ENCODE measurements around the gene C19orf85.

C19orf85 gene

DNA sequence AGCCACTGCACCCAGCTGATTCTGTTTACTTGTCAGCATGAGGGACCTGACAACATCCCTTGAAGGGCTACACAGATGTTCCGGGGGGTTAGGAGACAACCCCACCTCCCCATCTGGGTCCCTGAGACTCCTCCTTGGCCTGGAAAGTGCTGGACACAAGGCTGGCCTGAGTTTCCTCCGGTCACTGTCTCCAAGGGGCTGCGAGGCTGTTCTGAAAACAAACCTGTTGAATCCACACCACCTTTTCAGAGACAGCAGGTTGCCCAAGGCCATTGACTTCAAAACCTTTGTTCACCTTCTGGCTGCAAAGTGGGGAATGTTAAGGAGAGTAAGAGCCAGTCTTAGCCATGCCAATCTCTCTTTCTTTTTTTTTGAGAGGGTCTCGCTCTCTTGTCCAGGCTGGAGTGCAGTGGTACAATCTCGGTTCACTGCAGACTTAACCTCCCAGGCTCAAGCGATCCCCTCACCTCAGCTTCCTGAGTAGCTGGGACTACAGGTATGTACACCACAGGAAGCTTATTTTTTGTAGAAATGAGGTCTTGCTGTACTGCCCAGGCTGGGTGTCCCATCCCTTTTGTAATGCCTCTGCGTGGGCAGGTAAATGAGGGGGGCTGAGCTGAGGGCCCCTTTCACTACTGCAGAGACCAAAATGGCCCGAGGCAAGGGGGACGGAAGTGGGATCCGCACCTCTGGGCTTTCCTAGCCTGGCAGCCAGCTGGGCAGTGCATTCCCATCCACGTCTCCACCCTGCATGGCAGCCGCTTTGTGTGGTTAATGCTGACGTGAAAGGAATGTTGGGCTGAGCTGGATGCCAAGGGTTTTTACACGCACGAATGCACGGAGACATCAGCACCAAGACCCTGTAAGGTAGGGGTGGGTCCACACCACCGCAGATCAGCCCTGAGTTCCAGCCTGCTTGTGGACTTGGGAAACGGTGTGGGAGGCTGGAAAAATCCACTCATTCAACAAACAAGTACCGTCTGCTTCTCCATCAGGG is 10.0 kb upstream of the C19orf85 start:
- no peak for DNase-seq (ENCODE audit: low read depth in 1 of 2, low spot score in 1 of 2)
- H3K27ac ChIP-seq (replicated peaks) = no peak overlapping the region
- no peak overlapping the region for H3K4me3 ChIP-seq (replicated peaks; ENCODE audit: insufficient read depth, low read length)
- TF ChIP-seq GABPA (IDR thresholded peaks at IDR 0.05; ENCODE audit: low read depth) = no peak
- no peak for TF ChIP-seq POLR2AphosphoS5 (IDR thresholded peaks at IDR 0.05; ENCODE audit: low read depth)
- no peak for TF ChIP-seq SPI1 (IDR thresholded peaks at IDR 0.05; ENCODE audit: borderline replicate concordance, low read depth)
- TF ChIP-seq, protein P1, sequence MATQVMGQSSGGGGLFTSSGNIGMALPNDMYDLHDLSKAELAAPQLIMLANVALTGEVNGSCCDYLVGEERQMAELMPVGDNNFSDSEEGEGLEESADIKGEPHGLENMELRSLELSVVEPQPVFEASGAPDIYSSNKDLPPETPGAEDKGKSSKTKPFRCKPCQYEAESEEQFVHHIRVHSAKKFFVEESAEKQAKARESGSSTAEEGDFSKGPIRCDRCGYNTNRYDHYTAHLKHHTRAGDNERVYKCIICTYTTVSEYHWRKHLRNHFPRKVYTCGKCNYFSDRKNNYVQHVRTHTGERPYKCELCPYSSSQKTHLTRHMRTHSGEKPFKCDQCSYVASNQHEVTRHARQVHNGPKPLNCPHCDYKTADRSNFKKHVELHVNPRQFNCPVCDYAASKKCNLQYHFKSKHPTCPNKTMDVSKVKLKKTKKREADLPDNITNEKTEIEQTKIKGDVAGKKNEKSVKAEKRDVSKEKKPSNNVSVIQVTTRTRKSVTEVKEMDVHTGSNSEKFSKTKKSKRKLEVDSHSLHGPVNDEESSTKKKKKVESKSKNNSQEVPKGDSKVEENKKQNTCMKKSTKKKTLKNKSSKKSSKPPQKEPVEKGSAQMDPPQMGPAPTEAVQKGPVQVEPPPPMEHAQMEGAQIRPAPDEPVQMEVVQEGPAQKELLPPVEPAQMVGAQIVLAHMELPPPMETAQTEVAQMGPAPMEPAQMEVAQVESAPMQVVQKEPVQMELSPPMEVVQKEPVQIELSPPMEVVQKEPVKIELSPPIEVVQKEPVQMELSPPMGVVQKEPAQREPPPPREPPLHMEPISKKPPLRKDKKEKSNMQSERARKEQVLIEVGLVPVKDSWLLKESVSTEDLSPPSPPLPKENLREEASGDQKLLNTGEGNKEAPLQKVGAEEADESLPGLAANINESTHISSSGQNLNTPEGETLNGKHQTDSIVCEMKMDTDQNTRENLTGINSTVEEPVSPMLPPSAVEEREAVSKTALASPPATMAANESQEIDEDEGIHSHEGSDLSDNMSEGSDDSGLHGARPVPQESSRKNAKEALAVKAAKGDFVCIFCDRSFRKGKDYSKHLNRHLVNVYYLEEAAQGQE (IDR thresholded peaks at IDR 0.05; ENCODE audit: insufficient replicate concordance, low read depth) = no peak
- TF ChIP-seq, protein P2, sequence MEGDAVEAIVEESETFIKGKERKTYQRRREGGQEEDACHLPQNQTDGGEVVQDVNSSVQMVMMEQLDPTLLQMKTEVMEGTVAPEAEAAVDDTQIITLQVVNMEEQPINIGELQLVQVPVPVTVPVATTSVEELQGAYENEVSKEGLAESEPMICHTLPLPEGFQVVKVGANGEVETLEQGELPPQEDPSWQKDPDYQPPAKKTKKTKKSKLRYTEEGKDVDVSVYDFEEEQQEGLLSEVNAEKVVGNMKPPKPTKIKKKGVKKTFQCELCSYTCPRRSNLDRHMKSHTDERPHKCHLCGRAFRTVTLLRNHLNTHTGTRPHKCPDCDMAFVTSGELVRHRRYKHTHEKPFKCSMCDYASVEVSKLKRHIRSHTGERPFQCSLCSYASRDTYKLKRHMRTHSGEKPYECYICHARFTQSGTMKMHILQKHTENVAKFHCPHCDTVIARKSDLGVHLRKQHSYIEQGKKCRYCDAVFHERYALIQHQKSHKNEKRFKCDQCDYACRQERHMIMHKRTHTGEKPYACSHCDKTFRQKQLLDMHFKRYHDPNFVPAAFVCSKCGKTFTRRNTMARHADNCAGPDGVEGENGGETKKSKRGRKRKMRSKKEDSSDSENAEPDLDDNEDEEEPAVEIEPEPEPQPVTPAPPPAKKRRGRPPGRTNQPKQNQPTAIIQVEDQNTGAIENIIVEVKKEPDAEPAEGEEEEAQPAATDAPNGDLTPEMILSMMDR (IDR thresholded peaks at IDR 0.05; ENCODE audit: insufficient read depth, low read length) = no peak
- H3K27me3 ChIP-seq (ENCODE audit: insufficient read depth, poor library complexity, severe bottlenecking) = no peaks in the 10 kb centered on the region

DNA sequence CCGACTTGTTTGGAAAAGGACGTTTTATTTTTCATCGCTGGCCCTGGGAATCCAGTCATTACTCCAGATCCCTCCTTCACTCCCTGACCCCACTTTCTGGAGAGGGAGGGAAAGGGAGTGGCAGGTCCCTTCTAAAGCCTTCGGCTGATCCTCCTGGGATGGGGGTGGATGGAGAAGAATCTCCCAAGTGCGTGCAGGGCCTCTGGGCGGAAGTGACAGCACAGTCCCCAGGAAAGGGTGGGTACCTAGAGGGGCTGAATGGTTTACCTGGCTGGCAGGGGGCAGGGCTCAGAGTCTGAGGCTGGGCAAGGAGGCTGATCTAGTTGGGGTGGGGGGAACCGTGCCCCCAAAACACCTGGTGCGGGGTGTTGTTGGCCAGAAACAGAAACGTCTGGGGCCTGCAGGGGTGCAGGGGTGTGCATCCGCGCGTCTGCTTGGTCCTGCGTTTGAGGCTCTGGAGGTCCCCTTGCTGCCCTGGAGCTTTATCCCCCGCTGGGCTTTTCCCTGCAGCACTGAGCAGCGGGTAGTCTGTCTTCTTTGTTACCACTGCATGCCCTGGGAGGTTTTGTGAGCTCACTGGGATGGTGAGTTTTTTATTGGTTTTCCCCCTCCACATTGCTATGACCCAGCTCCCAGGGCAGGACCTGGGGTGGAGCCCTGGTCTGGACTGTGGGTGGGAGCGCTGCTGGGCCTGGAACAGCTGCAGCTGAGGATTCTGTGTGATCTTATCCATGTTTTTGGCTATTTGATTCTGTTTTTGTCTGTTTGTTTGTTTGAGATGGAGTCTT is 8.9 kb upstream of the C19orf85 start:
- DNase-seq (ENCODE audit: low read depth in 1 of 2, low spot score in 1 of 2) = no peak
- Histone ChIP-seq H3K27me3 (ENCODE audit: insufficient read depth, poor library complexity, severe bottlenecking) (no peaks in the 10 kb centered on the region), H3K27ac (replicated peaks) (no peak overlapping the region), H3K4me3 (replicated peaks; ENCODE audit: insufficient read depth, low read length) (no peak overlapping the region)
- TF ChIP-seq, protein P2 (IDR thresholded peaks at IDR 0.05; ENCODE audit: insufficient read depth, low read length) = no peak
- no peak for TF ChIP-seq GABPA (IDR thresholded peaks at IDR 0.05; ENCODE audit: low read depth)
- TF ChIP-seq SPI1 (IDR thresholded peaks at IDR 0.05; ENCODE audit: borderline replicate concordance, low read depth) = no peak
- TF ChIP-seq POLR2AphosphoS5 (IDR thresholded peaks at IDR 0.05; ENCODE audit: low read depth) = no peak
- TF ChIP-seq, protein P1 (IDR thresholded peaks at IDR 0.05; ENCODE audit: insufficient replicate concordance, low read depth) = no peak

DNA sequence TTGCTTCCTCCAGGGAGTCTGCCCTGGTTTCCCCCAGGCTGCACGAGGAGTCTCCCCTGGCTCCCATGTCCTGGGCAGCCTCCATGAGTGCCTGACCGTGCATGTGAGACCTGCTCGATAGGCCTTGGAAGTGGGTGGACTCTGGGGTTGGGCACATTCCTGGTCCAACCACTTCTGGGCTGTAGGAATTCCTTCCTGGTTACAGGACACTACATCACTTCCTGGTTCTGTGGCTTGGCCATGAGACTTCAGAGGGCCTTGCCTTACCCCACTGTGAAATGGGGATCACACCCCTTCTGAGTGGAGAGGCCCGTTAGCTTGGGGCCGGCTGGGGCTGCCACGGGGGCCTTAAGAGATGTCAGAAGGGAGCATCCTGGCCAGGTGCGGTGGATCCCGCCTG is 7.9 kb upstream of the C19orf85 start:
- DNase-seq (ENCODE audit: low read depth in 1 of 2, low spot score in 1 of 2) = no peak
- no peak overlapping the region for H3K27ac ChIP-seq (replicated peaks)
- TF ChIP-seq, protein P2 (IDR thresholded peaks at IDR 0.05; ENCODE audit: insufficient read depth, low read length) = no peak
- no peak for TF ChIP-seq SPI1 (IDR thresholded peaks at IDR 0.05; ENCODE audit: borderline replicate concordance, low read depth)
- no peak for TF ChIP-seq GABPA (IDR thresholded peaks at IDR 0.05; ENCODE audit: low read depth)
- TF ChIP-seq, protein P1 (IDR thresholded peaks at IDR 0.05; ENCODE audit: insufficient replicate concordance, low read depth) = no peak
- TF ChIP-seq POLR2AphosphoS5 (IDR thresholded peaks at IDR 0.05; ENCODE audit: low read depth) = no peak
- H3K4me3 ChIP-seq (replicated peaks; ENCODE audit: insufficient read depth, low read length) = no peak overlapping the region
- H3K27me3 ChIP-seq (ENCODE audit: insufficient read depth, poor library complexity, severe bottlenecking) = no peaks in the 10 kb centered on the region
